GM12865 (cell line): ENCODE measurements around the gene POU2AF1.
"Not testable (repeated sequence)": the region's sequence is repeated elsewhere in the genome, so short reads cannot be mapped to it uniquely, and the experiment has no call there.

Experiments
- DNase-seq: peaks from one replicate; pipeline ENCODE4 v3.0.0; 2010; ENCODE audit warnings: low read depth
- H3K4me3 ChIP-seq: 2 replicates; pipeline ENCODE4 v1.5.1; 2011; ENCODE audit warnings: mild to moderate bottlenecking, low read depth, low read length, control low read depth
- TF ChIP-seq, protein P1 (sequence below): IDR thresholded peaks from 2 replicates; pipeline ENCODE4 v1.5.1; 2011; ENCODE audit warnings: low read length, control low read depth, low read depth, inconsistent platforms; ENCODE audit not compliant: insufficient read depth; ENCODE audit errors: missing control alignments

POU2AF1 gene

DNA sequence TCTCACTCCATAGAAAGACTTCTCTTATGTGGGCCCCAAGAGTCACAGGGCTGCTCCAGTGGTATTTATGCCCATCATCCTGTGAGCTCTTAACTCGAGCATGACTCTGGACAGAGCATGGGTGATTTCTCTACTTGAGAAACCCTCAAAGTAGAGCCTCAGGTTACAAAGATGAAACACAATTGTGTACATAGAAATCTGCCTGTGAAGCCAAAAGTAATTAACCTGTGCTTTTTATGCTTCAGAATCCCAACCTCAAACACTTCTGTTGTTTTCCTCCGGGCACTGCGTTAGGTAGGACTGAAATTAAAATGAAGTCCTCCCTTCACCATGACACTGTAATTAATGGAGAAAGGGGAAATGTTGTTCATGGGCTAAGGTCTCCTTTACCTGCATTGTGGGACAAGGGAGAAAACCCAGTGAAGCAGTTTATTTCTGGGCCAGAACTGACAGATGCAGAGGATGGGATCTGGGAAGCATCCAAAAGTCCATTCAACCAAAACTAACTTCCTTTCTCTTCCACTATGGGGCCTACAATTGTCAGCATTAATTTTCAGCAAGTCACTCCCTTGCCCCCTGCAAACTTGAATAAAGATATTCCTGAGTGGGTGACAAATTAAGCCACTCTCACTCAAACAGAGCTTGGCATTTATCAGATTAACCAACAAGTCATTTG is 24.1 kb upstream of the POU2AF1 start:
- DNase-seq, result no peak
- H3K4me3 ChIP-seq, result no peak overlapping the region

GRCh38 chr11:111402411-111402810 is 23.3 kb upstream of the POU2AF1 start:
- no peak for DNase-seq
- TF ChIP-seq, protein P1, sequence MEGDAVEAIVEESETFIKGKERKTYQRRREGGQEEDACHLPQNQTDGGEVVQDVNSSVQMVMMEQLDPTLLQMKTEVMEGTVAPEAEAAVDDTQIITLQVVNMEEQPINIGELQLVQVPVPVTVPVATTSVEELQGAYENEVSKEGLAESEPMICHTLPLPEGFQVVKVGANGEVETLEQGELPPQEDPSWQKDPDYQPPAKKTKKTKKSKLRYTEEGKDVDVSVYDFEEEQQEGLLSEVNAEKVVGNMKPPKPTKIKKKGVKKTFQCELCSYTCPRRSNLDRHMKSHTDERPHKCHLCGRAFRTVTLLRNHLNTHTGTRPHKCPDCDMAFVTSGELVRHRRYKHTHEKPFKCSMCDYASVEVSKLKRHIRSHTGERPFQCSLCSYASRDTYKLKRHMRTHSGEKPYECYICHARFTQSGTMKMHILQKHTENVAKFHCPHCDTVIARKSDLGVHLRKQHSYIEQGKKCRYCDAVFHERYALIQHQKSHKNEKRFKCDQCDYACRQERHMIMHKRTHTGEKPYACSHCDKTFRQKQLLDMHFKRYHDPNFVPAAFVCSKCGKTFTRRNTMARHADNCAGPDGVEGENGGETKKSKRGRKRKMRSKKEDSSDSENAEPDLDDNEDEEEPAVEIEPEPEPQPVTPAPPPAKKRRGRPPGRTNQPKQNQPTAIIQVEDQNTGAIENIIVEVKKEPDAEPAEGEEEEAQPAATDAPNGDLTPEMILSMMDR, result no peak
- H3K4me3 ChIP-seq, result no peak overlapping the region

More for the DNA sequence above, 24.1 kb upstream of the POU2AF1 start:
- TF ChIP-seq, protein P1, result no peak

GRCh38 chr11:111401957-111402356 is 22.9 kb upstream of the POU2AF1 start:
- peak; percentile 46 for DNase-seq
- H3K4me3 ChIP-seq, result not testable (repeated sequence)

DNA sequence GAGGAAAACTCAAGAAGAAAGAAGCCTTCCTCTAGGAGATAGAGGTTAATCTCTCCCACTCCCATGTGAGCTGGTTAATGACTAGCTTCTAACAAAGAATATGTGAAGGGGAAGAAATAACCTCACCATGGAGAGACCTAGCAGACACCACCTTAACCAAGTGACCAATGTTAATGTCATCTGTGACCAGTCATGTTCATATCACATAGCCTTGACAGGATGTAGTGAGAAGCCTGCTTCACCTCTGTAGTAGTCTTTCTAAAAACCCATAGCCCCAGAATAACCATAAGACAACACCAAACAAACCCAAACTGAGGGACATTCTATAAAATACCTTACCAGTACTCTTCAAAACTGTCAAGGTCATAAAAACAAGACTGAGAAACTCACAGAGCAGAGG is 21.5 kb upstream of the POU2AF1 start:
- H3K4me3 ChIP-seq, result peak overlapping the region; percentile 68
- DNase-seq, result peak; percentile 71

GRCh38 chr11:111399187-111400031 is 20.3 kb upstream of the POU2AF1 start:
- H3K4me3 ChIP-seq, result peak overlapping the region; percentile 68
- TF ChIP-seq, protein P1, result peak; percentile 53
- peak; percentile 82 for DNase-seq

More for the DNA sequence above, 21.5 kb upstream of the POU2AF1 start:
- TF ChIP-seq, protein P1, result no peak

DNA sequence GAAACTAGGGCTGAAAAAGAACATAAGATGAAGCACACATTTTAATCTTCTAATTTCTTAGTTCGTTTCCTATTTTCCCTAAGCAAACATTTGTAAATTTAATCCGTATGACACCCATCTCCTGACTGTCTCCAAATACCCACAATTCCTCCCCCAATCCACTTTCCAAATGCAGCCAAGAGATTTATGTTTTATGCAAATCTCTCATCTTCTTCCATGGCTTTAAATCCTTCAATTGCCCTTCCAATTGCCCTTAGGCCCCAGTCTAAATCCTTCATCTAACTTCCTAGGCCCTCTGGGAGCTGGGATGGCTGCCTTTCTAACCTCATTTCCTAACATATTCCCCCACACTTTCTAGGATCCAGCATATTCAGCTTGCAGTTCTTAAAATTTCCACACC is 18.0 kb upstream of the POU2AF1 start:
- peak overlapping the region; percentile 29; the same call in 1 of the 2 replicates for H3K4me3 ChIP-seq
- TF ChIP-seq, protein P1, result no peak
- DNase-seq, result no peak

- DNase-seq, result peak; percentile 0
- TF ChIP-seq, protein P1, result no peak
- no peak overlapping the region for H3K4me3 ChIP-seq
Observed at GRCh38 chr11:111395749-111396148, 16.7 kb upstream of the POU2AF1 start.
